ENCODE results near the gene CREBZF. TPM values are rescaled to one million over a fixed set of nuclear protein-coding genes. Genes with fewer than 3 reads are reported as not detected.

The CREBZF gene
- total RNA-seq, 1 donor from 2014 or later, result 27.4 TPM

DNA sequence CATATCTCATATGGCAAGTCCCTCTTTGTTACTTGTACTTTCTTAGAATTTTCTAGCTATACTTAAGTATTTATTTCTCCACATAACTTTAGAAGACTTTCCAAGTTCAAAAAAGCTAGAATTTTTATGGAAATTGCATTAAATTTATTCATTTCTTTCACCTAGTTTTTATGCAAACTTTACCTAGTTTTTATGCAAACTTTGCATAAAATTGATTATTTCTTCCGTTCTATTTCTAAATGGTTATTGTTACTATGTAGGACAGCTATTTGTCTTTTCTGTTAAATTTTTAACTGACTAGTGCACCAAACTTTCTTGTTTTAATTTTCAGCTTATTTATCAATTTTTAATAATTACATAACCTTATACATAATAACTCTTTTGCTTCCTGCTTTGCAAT, 3.2 kb upstream of the CREBZF start:
- TF ChIP-seq, protein P1, sequence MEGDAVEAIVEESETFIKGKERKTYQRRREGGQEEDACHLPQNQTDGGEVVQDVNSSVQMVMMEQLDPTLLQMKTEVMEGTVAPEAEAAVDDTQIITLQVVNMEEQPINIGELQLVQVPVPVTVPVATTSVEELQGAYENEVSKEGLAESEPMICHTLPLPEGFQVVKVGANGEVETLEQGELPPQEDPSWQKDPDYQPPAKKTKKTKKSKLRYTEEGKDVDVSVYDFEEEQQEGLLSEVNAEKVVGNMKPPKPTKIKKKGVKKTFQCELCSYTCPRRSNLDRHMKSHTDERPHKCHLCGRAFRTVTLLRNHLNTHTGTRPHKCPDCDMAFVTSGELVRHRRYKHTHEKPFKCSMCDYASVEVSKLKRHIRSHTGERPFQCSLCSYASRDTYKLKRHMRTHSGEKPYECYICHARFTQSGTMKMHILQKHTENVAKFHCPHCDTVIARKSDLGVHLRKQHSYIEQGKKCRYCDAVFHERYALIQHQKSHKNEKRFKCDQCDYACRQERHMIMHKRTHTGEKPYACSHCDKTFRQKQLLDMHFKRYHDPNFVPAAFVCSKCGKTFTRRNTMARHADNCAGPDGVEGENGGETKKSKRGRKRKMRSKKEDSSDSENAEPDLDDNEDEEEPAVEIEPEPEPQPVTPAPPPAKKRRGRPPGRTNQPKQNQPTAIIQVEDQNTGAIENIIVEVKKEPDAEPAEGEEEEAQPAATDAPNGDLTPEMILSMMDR (IDR thresholded peaks at IDR 0.05), result no peak

DNA sequence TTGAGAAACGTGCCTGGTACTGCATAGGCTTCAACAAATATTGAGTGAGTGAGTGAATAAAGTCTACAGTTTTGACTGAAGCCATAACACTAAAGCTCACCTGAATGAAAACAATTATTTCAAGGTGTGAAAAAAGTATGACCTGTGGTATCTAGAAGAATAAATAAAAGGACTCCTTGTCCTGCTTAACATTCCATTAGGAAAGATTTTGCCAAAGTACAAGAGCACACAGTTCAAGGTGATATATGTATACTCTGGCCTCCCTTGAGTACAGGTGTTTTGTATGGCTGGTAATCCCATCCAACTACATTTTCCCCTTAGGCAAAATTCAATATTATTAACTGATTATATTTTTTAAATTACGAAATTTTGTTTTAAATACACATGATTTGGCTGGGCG, 1.8 kb upstream of the CREBZF start:
- DNase-seq (ENCODE audit: low spot score), result no peak
- TF ChIP-seq, protein P1 (IDR thresholded peaks at IDR 0.05), result no peak
- Mint-ChIP-seq H3K36me3 (ENCODE audit: low read depth) (peaks cover 4% of the 10 kb centered on the region), H3K4me3 (ENCODE audit: unreplicated experiment) (no peak overlapping the region), H3K4me1 (ENCODE audit: low read depth) (peaks cover 16% of the 10 kb centered on the region), H3K27ac (ENCODE audit: unreplicated experiment) (no peak overlapping the region), H3K27me3 (ENCODE audit: low read depth) (no peaks in the 10 kb centered on the region), H3K9me3 (ENCODE audit: low read depth) (no peaks in the 10 kb centered on the region)

More for the DNA sequence above, 3.2 kb upstream of the CREBZF start:
- DNase-seq (ENCODE audit: low spot score), result no peak
- Mint-ChIP-seq H3K27me3 (ENCODE audit: low read depth) (no peaks in the 10 kb centered on the region), H3K4me1 (ENCODE audit: low read depth) (peaks cover 5% of the 10 kb centered on the region), H3K9me3 (ENCODE audit: low read depth) (no peaks in the 10 kb centered on the region), H3K4me3 (ENCODE audit: unreplicated experiment) (no peak overlapping the region), H3K36me3 (ENCODE audit: low read depth) (peaks cover 2% of the 10 kb centered on the region), H3K27ac (ENCODE audit: unreplicated experiment) (no peak overlapping the region)

DNA sequence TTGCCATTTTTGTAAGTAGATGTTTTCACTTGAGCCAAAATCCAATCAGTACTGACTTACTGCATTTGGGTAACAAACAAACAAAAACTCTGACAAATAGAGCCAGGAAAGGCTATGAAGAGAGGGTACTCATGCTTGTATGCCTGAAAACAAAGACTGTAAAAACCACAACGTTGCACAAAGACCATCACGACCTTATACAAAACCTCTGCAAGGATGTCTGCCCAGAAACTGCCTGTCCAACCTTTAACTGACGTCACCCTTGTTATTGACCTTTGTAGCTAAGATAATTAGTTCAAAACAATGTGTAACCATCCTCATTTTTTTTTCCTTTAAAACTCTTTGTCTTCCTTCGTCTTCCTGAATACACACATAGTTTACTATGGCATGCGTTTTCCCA, 804 bp upstream of the CREBZF start:
- TF ChIP-seq, protein P1 (IDR thresholded peaks at IDR 0.05), result no peak
- peaks cover 9% of the 10 kb centered on the region for H3K36me3 Mint-ChIP-seq (ENCODE audit: low read depth)
- no peak overlapping the region for H3K4me3 Mint-ChIP-seq (ENCODE audit: unreplicated experiment)
- no peak for DNase-seq (ENCODE audit: low spot score)
- no peak overlapping the region for H3K27ac Mint-ChIP-seq (ENCODE audit: unreplicated experiment)
- no peaks in the 10 kb centered on the region for H3K9me3 Mint-ChIP-seq (ENCODE audit: low read depth)
- H3K4me1 Mint-ChIP-seq (ENCODE audit: low read depth), result peaks cover 25% of the 10 kb centered on the region
- no peaks in the 10 kb centered on the region for H3K27me3 Mint-ChIP-seq (ENCODE audit: low read depth)

DNA sequence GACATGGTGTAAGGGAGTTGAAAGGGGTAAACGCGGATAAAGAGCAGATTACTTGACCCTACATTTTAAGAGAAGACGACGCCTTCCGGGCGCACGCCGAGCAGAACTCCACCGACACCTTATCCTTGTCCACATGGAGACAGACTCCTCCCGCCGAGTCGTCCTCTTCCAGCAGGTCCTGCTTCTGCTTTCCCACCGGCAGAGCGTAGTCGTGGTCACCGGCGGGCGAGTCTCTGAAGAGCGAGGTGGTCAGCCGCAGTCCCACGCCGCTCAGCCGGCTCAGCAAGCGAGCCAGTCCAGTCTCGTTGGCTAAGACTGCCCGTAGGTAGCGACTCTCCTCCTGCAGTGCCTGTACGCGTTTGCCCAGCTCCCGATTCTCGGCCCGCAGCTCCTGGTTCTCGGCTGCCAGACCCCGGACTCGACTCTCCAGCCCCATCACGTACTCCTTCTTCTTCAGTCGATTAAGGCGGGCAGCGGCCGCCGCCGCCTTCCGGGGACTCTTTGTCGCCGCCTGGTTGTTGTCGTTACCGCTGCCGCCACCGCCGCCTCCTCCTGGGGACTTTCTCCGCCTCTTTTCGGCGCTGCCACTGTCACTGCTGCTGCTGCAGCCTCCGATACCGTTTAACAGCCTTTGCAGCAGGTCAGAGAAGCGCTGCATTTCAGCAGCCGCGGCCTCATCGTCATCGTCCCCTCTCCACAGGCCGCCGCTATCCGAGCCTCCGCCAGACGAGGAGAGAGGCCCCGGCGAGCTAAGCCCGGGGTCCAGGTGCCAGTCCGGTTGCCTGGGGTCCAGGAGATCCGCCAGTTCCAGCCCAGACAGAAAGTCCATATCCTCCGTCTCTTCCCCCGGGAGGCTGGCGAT, 945 bp downstream of the CREBZF start:
- TF ChIP-seq, protein P1 (IDR thresholded peaks at IDR 0.05), result peak; percentile 78
- DNase-seq (ENCODE audit: low spot score), result peak; percentile 92
- H3K27ac Mint-ChIP-seq (ENCODE audit: unreplicated experiment), result peak overlapping the region; percentile 98

DNA sequence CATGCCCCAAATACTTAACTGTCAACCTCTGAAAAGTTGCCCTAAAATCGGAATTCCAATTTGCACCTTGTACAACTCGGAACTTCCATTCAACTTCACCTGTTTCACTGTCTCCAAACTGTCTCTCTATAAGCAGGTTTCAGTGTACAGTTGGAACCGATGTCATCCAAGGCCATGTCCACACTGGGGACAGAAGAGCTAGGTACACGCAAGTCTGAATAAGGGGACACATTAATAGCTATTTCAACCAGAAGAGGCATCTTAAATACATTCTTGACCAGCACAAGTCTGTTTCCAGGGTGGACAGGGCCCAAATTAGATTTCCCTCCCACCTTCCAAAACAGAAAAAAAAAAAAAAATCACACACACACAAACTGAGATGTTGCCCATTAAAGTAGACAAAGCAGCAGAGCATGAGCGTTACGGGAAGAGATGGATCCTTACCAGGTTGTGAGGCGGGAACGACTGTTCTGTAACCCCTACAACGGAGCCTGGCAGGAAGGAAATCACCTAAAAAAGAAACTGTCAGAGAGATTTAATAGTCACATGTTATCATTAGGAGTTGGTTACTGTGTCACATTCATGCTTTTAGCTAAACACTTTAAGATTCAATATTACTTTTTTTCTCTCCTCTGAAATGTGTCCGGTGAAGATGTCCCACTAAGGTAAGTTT, 1.7 kb downstream of the CREBZF start:
- Mint-ChIP-seq H3K27ac (ENCODE audit: unreplicated experiment) (peak overlapping the region; percentile 98), H3K27me3 (ENCODE audit: low read depth) (no peaks in the 10 kb centered on the region), H3K4me3 (ENCODE audit: unreplicated experiment) (peak overlapping the region; percentile 85), H3K4me1 (ENCODE audit: low read depth) (peaks cover 46% of the 10 kb centered on the region), H3K36me3 (ENCODE audit: low read depth) (peaks cover 20% of the 10 kb centered on the region), H3K9me3 (ENCODE audit: low read depth) (no peaks in the 10 kb centered on the region)
- TF ChIP-seq, protein P1 (IDR thresholded peaks at IDR 0.05), result no peak
- no peak for DNase-seq (ENCODE audit: low spot score)

More for the DNA sequence above, 945 bp downstream of the CREBZF start:
- Mint-ChIP-seq H3K9me3 (ENCODE audit: low read depth) (no peaks in the 10 kb centered on the region), H3K4me1 (ENCODE audit: low read depth) (peaks cover 42% of the 10 kb centered on the region), H3K4me3 (ENCODE audit: unreplicated experiment) (peak overlapping the region; percentile 85), H3K27me3 (ENCODE audit: low read depth) (no peaks in the 10 kb centered on the region), H3K36me3 (ENCODE audit: low read depth) (peaks cover 19% of the 10 kb centered on the region)

Data from chondrocyte (in vitro differentiated cells).